Astrocyte (in vitro differentiated cells and primary cell): ENCODE data around the gene HSPA1B.

Experiments
- CTCF ChIP-seq: IDR thresholded peaks from 2 replicates; pipeline ENCODE4 v1.5.1; 2011; ENCODE audit warnings: low read depth, mild to moderate bottlenecking, inconsistent platforms, low read length, moderate library complexity; ENCODE audit not compliant: insufficient read depth
- EZH2 ChIP-seq: IDR thresholded peaks from 2 replicates; pipeline ENCODE4 v1.6.1; 2012; ENCODE audit warnings: mild to moderate bottlenecking, low read length, inconsistent platforms; ENCODE audit not compliant: insufficient read depth

GRCh38 chr6:31831350-31832215 is 4.0 kb downstream of the HSPA1B start:
- no peak for TF ChIP-seq CTCF
- no peak for TF ChIP-seq EZH2
